Activated T-cell treated with anti-CD3 and anti-CD28 coated beads, Interleukin-2, amount 50 U/mL, for 48 hours (primary cell): ENCODE data around the gene TDRD1.

Experiments
- DNase-seq, 2 experiments: peaks; one replicate each; pipeline ENCODE4 v3.0.0-alpha.2; 2020

Gene TDRD1

GRCh38 chr10:114234132-114234531 is 55.0 kb downstream of the TDRD1 start:
- no peak for DNase-seq

GRCh38 chr10:114239117-114239993 is 60.2 kb downstream of the TDRD1 start, which contains the start of gene VWA2:
Gene VWA2 (plus strand): TSS chr10:114239254. CDS start chr10:114248714, 9,460 bp downstream.
- peak; percentile 54 to 63 for DNase-seq

- DNase-seq: no peak
These were observed 60.8 kb downstream of the TDRD1 start for GRCh38 chr10:114239994-114240345.

GRCh38 chr10:114242235-114242634 is 63.1 kb downstream of the TDRD1 start:
- DNase-seq: no peak

GRCh38 chr10:114243661-114244060 is 64.5 kb downstream of the TDRD1 start:
- DNase-seq: no peak

- no peak for DNase-seq
These were observed 65.0 kb downstream of the TDRD1 start for GRCh38 chr10:114244126-114244525.

- no peak for DNase-seq
These were observed 66.1 kb downstream of the TDRD1 start for GRCh38 chr10:114245121-114245791.

- no peak for DNase-seq
These were observed 67.6 kb downstream of the TDRD1 start for GRCh38 chr10:114246679-114247305.

GRCh38 chr10:114250236-114250635 is 71.1 kb downstream of the TDRD1 start:
- no peak for DNase-seq

- DNase-seq: no peak
These were observed 71.6 kb downstream of the TDRD1 start for GRCh38 chr10:114250716-114251115.

- no peak for DNase-seq
These were observed 72.9 kb downstream of the TDRD1 start for GRCh38 chr10:114252092-114252491.

GRCh38 chr10:114252883-114253282 is 73.7 kb downstream of the TDRD1 start:
- no peak for DNase-seq

- DNase-seq: no peak
These were observed 76.1 kb downstream of the TDRD1 start for GRCh38 chr10:114255227-114255626.

- no peak for DNase-seq
These were observed 77.0 kb downstream of the TDRD1 start for GRCh38 chr10:114256008-114256765.

- no peak for DNase-seq
These were observed 77.7 kb downstream of the TDRD1 start for GRCh38 chr10:114256822-114257221.

GRCh38 chr10:114257498-114257897 is 78.3 kb downstream of the TDRD1 start:
- no peak for DNase-seq

- DNase-seq: no peak
These were observed 79.2 kb downstream of the TDRD1 start for GRCh38 chr10:114258274-114258840.

GRCh38 chr10:114259824-114260223 is 80.7 kb downstream of the TDRD1 start:
- no peak for DNase-seq

- no peak for DNase-seq
These were observed 81.2 kb downstream of the TDRD1 start for GRCh38 chr10:114260366-114260765.

GRCh38 chr10:114261076-114261475 is 81.9 kb downstream of the TDRD1 start:
- no peak for DNase-seq

GRCh38 chr10:114262496-114262895 is 83.3 kb downstream of the TDRD1 start:
- no peak for DNase-seq

- no peak for DNase-seq
These were observed 86.4 kb downstream of the TDRD1 start for GRCh38 chr10:114265392-114266053.
